ENCODE results near the gene C8G.

GRCh38 chr9:136955202-136955942, 10.3 kb downstream of the C8G start:
- TF ChIP-seq, protein P1, sequence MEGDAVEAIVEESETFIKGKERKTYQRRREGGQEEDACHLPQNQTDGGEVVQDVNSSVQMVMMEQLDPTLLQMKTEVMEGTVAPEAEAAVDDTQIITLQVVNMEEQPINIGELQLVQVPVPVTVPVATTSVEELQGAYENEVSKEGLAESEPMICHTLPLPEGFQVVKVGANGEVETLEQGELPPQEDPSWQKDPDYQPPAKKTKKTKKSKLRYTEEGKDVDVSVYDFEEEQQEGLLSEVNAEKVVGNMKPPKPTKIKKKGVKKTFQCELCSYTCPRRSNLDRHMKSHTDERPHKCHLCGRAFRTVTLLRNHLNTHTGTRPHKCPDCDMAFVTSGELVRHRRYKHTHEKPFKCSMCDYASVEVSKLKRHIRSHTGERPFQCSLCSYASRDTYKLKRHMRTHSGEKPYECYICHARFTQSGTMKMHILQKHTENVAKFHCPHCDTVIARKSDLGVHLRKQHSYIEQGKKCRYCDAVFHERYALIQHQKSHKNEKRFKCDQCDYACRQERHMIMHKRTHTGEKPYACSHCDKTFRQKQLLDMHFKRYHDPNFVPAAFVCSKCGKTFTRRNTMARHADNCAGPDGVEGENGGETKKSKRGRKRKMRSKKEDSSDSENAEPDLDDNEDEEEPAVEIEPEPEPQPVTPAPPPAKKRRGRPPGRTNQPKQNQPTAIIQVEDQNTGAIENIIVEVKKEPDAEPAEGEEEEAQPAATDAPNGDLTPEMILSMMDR (IDR thresholded peaks at IDR 0.05), result no peak
- TF ChIP-seq POLR2AphosphoS5 (IDR thresholded peaks at IDR 0.05), result no peak

All from transverse colon (tissue), 4 donors.